ENCODE results near the gene CNOT3. TPM values are rescaled to one million over a fixed set of nuclear protein-coding genes. Genes with fewer than 3 reads are reported as not detected.

The CNOT3 gene
- total RNA-seq, 2 experiments from 2014 or later: 26.7 to 28.7 TPM

GRCh38 chr19:54156953-54157352, 19.4 kb downstream of the CNOT3 start:
- Mint-ChIP-seq H3K27me3 (no peaks in the 10 kb centered on the region), H3K27ac (peak overlapping the region; percentile 64), H3K9me3 (no peaks in the 10 kb centered on the region), H3K36me3 (ENCODE audit: low read depth) (peaks cover 72% of the 10 kb centered on the region), H3K4me3 (peak overlapping the region; percentile 75), H3K4me1 (ENCODE audit: low read depth) (peaks cover 53% of the 10 kb centered on the region)
- CTCF ChIA-PET: no interaction called here
- H3K27me3 ChIP-seq (ENCODE audit: control insufficient read depth in 1 of 2, insufficient read depth in 2 of 2, low read length in 2 of 2): no peaks in the 10 kb centered on the region
- ATAC-seq (ENCODE audit: poor library complexity) (no peak), DNase-seq (no peak)
- no peaks in the 10 kb centered on the region for H3K9me3 ChIP-seq (ENCODE audit: control insufficient read depth in 1 of 2, insufficient read depth in 1 of 2, low read length in 2 of 2)
- POLR2A ChIA-PET: interaction anchor here (5.3 to 7.7 kb wide), 2 partner anchors 19 to 33 kb away, joined by 104 to 144 read pairs; partner anchors contain the start of genes CNOT3, MBOAT7 and TSEN34
- peaks cover 73% of the 10 kb centered on the region for H3K4me1 ChIP-seq (ENCODE audit: insufficient read depth, low read length)
- peak overlapping the region in 1 of 2 donors; percentile 1 for H3K27ac ChIP-seq (ENCODE audit: low read depth in 1 of 2, low read length in 2 of 2)
- intact Hi-C loops (cut with DNase I, micrococcal nuclease): loop anchor here in 1 of 2 experiments (1.0 kb wide), 1 partner anchor 18 kb away; no protein-coding TSS in a partner anchor
- H3K36me3 ChIP-seq (ENCODE audit: insufficient read depth, low read length): peaks cover 65% of the 10 kb centered on the region
- no peak overlapping the region for H3K4me3 ChIP-seq (ENCODE audit: low read length)
- TF ChIP-seq CTCF (IDR thresholded peaks at IDR 0.05): no peak

GRCh38 chr19:54158812-54159351, 21.3 kb downstream of the CNOT3 start:
- intact Hi-C loops (cut with DNase I, micrococcal nuclease): loop anchor here (1.0 to 2.0 kb wide), 4 partner anchors 22 to 44 kb away; partner anchors contain the start of genes CNOT3 (in 1 of the 2), PRPF31 (in 1 of the 2), RPS9 (in 1 of the 2) and TFPT (in 1 of the 2)
- H3K36me3 Mint-ChIP-seq (ENCODE audit: low read depth): peaks cover 55% of the 10 kb centered on the region

More at GRCh38 chr19:54158812-54159351, 21.3 kb downstream of the CNOT3 start:
- no peaks in the 10 kb centered on the region for H3K9me3 ChIP-seq (ENCODE audit: control insufficient read depth in 1 of 2, insufficient read depth in 1 of 2, low read length in 2 of 2)
- Mint-ChIP-seq H3K4me1 (ENCODE audit: low read depth) (peaks cover 56% of the 10 kb centered on the region), H3K4me3 (peak overlapping the region; percentile 98), H3K9me3 (no peaks in the 10 kb centered on the region), H3K27me3 (no peaks in the 10 kb centered on the region), H3K27ac (peak overlapping the region; percentile 94)
- H3K4me1 ChIP-seq (ENCODE audit: insufficient read depth, low read length): peaks cover 82% of the 10 kb centered on the region
- ChIA-PET CTCF (interaction anchor here (1.2 to 2.3 kb wide), 5 partner anchors 10 to 43 kb away, joined by 3 to 15 read pairs (median 5); partner anchors contain the start of genes CNOT3, MBOAT7, PRPF31 and TFPT), POLR2A (interaction anchor here (0.5 to 7.7 kb wide), 14 partner anchors 8 to 1487 kb away, joined by 3 to 144 read pairs (median 7); partner anchors contain the start of genes CNOT3, LENG8, MBOAT7 and PRPF31)
- ATAC-seq (ENCODE audit: poor library complexity) (no peak), DNase-seq (peak in 5 of 14 experiments; percentile 18 to 59 (median 24))
- peaks cover 47% of the 10 kb centered on the region for H3K36me3 ChIP-seq (ENCODE audit: insufficient read depth, low read length)
- TF ChIP-seq CTCF (IDR thresholded peaks at IDR 0.05): no peak
- H3K27me3 ChIP-seq (ENCODE audit: control insufficient read depth in 1 of 2, insufficient read depth in 2 of 2, low read length in 2 of 2): no peaks in the 10 kb centered on the region
- peak overlapping the region; percentile 77 to 92 for H3K27ac ChIP-seq (ENCODE audit: low read depth in 1 of 2, low read length in 2 of 2)
- peak overlapping the region; percentile 90 for H3K4me3 ChIP-seq (ENCODE audit: low read length)
